ENCODE data around the gene PSMD11. TPM values are rescaled to one million over a fixed set of nuclear protein-coding genes. Genes with fewer than 3 reads are reported as not detected.
A peak's percentile ranks its signal among the peaks of the same experiment; 100 is the strongest.

The PSMD11 gene
- total RNA-seq, 4 donors from 2014 or later = 10.8 to 89.3 (median 58.5) TPM

GRCh38 chr17:32461853-32462617, 17.7 kb downstream of the PSMD11 start:
- Histone ChIP-seq H3K4me3 (no peak overlapping the region), H3K27ac (no peak overlapping the region), H3K4me1 (no peaks in the 10 kb centered on the region), H3K9me3 (no peaks in the 10 kb centered on the region), H3K27me3 (no peaks in the 10 kb centered on the region), H3K36me3 (no peaks in the 10 kb centered on the region)
- TF ChIP-seq POLR2A (IDR thresholded peaks at IDR 0.05) = no peak
- TF ChIP-seq, protein P1, sequence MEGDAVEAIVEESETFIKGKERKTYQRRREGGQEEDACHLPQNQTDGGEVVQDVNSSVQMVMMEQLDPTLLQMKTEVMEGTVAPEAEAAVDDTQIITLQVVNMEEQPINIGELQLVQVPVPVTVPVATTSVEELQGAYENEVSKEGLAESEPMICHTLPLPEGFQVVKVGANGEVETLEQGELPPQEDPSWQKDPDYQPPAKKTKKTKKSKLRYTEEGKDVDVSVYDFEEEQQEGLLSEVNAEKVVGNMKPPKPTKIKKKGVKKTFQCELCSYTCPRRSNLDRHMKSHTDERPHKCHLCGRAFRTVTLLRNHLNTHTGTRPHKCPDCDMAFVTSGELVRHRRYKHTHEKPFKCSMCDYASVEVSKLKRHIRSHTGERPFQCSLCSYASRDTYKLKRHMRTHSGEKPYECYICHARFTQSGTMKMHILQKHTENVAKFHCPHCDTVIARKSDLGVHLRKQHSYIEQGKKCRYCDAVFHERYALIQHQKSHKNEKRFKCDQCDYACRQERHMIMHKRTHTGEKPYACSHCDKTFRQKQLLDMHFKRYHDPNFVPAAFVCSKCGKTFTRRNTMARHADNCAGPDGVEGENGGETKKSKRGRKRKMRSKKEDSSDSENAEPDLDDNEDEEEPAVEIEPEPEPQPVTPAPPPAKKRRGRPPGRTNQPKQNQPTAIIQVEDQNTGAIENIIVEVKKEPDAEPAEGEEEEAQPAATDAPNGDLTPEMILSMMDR (IDR thresholded peaks at IDR 0.05) = peak; percentile 26 to 51 (median 38)
- peak in 1 of 2 donors; percentile 21 for DNase-seq
- intact Hi-C loops (cut with DNase I; ENCODE audit: low total_unique reads) = no loop called here

DNA sequence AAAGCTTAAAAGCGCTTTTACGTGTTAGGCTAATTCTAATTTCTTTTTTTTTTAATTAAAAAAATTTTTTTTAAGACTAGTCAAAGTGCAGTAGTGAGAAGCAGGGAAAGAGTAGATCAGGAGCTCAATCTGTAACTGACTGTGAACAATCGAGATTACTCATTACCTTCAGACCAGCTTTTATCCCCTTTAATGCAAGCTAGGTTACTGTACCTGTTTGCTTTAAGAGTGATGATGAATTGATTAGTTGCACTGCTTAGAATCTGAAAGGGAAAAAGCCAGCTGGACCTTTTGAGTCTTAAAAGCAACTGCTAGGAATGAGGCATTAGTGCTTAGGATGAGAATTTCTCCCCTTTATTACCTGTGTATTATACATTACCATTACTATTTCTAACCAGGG, 19.0 kb downstream of the PSMD11 start:
- Histone ChIP-seq H3K9me3 (no peaks in the 10 kb centered on the region), H3K4me1 (no peaks in the 10 kb centered on the region), H3K36me3 (no peaks in the 10 kb centered on the region), H3K4me3 (no peak overlapping the region), H3K27me3 (no peaks in the 10 kb centered on the region), H3K27ac (no peak overlapping the region)
- DNase-seq = no peak
- intact Hi-C loops (cut with DNase I; ENCODE audit: low total_unique reads) = no loop called here
- TF ChIP-seq, protein P1 (IDR thresholded peaks at IDR 0.05) = no peak
- no peak for TF ChIP-seq POLR2A (IDR thresholded peaks at IDR 0.05)

DNA sequence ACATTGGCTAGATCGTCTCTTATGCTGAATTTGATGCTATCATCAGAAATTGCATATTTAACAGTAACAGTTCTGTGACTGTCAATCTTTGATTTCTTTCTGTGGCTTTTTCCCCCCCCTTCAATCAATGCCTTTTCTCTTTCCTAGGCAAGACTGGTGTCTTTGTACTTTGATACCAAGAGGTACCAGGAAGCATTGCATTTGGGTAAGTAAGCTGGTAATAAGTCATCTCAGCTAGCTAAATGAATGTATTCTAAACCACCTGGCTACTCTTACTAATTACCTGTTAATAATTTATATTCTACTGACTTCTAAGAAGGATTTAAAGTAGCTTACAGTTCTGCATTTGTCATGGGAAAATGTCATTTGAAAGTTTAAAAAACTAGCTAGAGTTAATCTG, 20.1 kb downstream of the PSMD11 start:
- TF ChIP-seq POLR2A (IDR thresholded peaks at IDR 0.05) = no peak
- TF ChIP-seq, protein P1 (IDR thresholded peaks at IDR 0.05) = no peak
- H3K4me1 ChIP-seq = no peaks in the 10 kb centered on the region
- no peak overlapping the region for H3K27ac ChIP-seq
- intact Hi-C loops (cut with DNase I; ENCODE audit: low total_unique reads) = no loop called here
- H3K27me3 ChIP-seq = no peaks in the 10 kb centered on the region
- no peak overlapping the region for H3K4me3 ChIP-seq
- no peaks in the 10 kb centered on the region for H3K36me3 ChIP-seq
- no peak for DNase-seq
- H3K9me3 ChIP-seq = no peaks in the 10 kb centered on the region

GRCh38 chr17:32467949-32468348, 23.6 kb downstream of the PSMD11 start:
- no peaks in the 10 kb centered on the region for H3K4me1 ChIP-seq
- H3K9me3 ChIP-seq = no peaks in the 10 kb centered on the region
- TF ChIP-seq, protein P1 (IDR thresholded peaks at IDR 0.05) = no peak
- no peak for TF ChIP-seq POLR2A (IDR thresholded peaks at IDR 0.05)
- intact Hi-C loops (cut with DNase I; ENCODE audit: low total_unique reads) = no loop called here
- H3K4me3 ChIP-seq = no peak overlapping the region
- no peak overlapping the region for H3K27ac ChIP-seq
- no peaks in the 10 kb centered on the region for H3K36me3 ChIP-seq
- no peaks in the 10 kb centered on the region for H3K27me3 ChIP-seq
- DNase-seq = no peak

GRCh38 chr17:32470405-32471167, 26.3 kb downstream of the PSMD11 start:
- DNase-seq = no peak
- H3K4me3 ChIP-seq = no peak overlapping the region
- no peaks in the 10 kb centered on the region for H3K27me3 ChIP-seq
- H3K4me1 ChIP-seq = no peaks in the 10 kb centered on the region
- intact Hi-C loops (cut with DNase I; ENCODE audit: low total_unique reads) = no loop called here
- no peak for TF ChIP-seq POLR2A (IDR thresholded peaks at IDR 0.05)
- TF ChIP-seq, protein P1 (IDR thresholded peaks at IDR 0.05) = no peak
- H3K9me3 ChIP-seq = no peaks in the 10 kb centered on the region
- H3K27ac ChIP-seq = no peak overlapping the region
- no peaks in the 10 kb centered on the region for H3K36me3 ChIP-seq

Data from uterus (tissue), 4 donors.